HCT116 (cell line): ENCODE measurements around the gene ATG5. TPM values are rescaled to one million over a fixed set of nuclear protein-coding genes. Genes with fewer than 3 reads are reported as not detected.

Source experiments
- ATAC-seq: fragments of 200-7000 bp; cut with Tn5 transposase; 2 replicates; pipeline ENCODE4 v1.9.1; 2020; ENCODE audit warnings: mild to moderate bottlenecking, moderate library complexity
- BruUV-seq: library from RNA; stranded (reverse); fragments of 400-500 nt; replicated peaks from 2 replicates; lab custom pipeline; 2021; lab: Mats Ljungman, UMichigan
- CTCF ChIA-PET: fragments of 300-600 bp; sonication (Branson Sonifier 250); formaldehyde crosslinking; loops from one replicate; lab custom pipeline; 2021; ENCODE audit warnings: antibody characterized with exemption; lab: Charles Lee
- POLR2A ChIA-PET: fragments of 300-600, 350-600 bp; sonication (Branson Sonifier 250); formaldehyde crosslinking; loops from one replicate; lab custom pipeline; 2021; ENCODE audit warnings: antibody characterized with exemption; lab: Charles Lee
- RAD21 ChIA-PET, 2 experiments: fragments of 300-600 bp; sonication (Branson Sonifier 250); formaldehyde crosslinking; loops; one replicate each; lab custom pipeline; 2023; ENCODE audit warnings: low total read pairs in 2 of 2; ENCODE audit not compliant: uncharacterized antibody in 2 of 2, unreplicated experiment in 2 of 2, low non-redundant PET in 1 of 2; lab: Charles Lee
- DNase-seq: peaks from one replicate; pipeline ENCODE4 v3.0.0-alpha.2; 2010; ENCODE audit warnings: low read depth, low spot score
- H2AFZ ChIP-seq: fragments of 200-600 bp; shearing (Covaris generic), sonication (generic); 2 replicates; pipeline ENCODE4 v1.6.1; 2017; ENCODE audit warnings: low read depth, mixed run types, mixed read lengths, antibody characterized with exemption, low read length; ENCODE audit not compliant: poor library complexity, severe bottlenecking
- H3K27ac ChIP-seq: 2 replicates; pipeline ENCODE4 v1.5.1; 2012; ENCODE audit warnings: low read depth, low read length
- H3K27me3 ChIP-seq: fragments of 200-600 bp; sonication (generic); 2 replicates; pipeline ENCODE4 v1.6.1; 2016; ENCODE audit warnings: mixed run types, low read length, mixed read lengths; ENCODE audit not compliant: insufficient read depth
- H3K36me3 ChIP-seq, 2 experiments: fragments of 200-500 bp in 1 of 2; fragments of 200-600 bp in 1 of 2; sonication (Bioruptor generic) in 1 of 2; sonication (generic) in 1 of 2; 2 replicates each; pipeline versions ENCODE4 v1.5.1 to v1.6.1; 2014 to 2016; ENCODE audit warnings: low read length in 2 of 2, inconsistent platforms in 1 of 2, mixed read lengths in 1 of 2, mixed run types in 1 of 2; ENCODE audit not compliant: insufficient read depth in 2 of 2, control insufficient read depth in 1 of 2
- H3K4me1 ChIP-seq, 2 experiments: fragments of 200-600 bp in 1 of 2; sonication (generic) in 1 of 2; 2 replicates each; pipeline versions ENCODE4 v1.5.1 to v1.6.1; 2012 to 2017; ENCODE audit warnings: low read length in 2 of 2, inconsistent platforms in 1 of 2, mild to moderate bottlenecking in 1 of 2, mixed read lengths in 1 of 2, mixed run types in 1 of 2, moderate library complexity in 1 of 2; ENCODE audit not compliant: insufficient read depth in 2 of 2, control insufficient read depth in 1 of 2
- H3K4me2 ChIP-seq: fragments of 200-600 bp; sonication (generic); 2 replicates; pipeline ENCODE4 v1.6.1; 2017; ENCODE audit warnings: mixed run types, low read length, mixed read lengths
- H3K4me3 ChIP-seq, 2 experiments: fragments of 200-600 bp in 1 of 2; sonication (generic) in 1 of 2; replicated peaks in 1 of 2; 2 replicates each; pipeline ENCODE4 v1.5.1; 2011 to 2016; ENCODE audit warnings: low read length in 2 of 2, control low read depth in 1 of 2, low read depth in 1 of 2, mild to moderate bottlenecking in 1 of 2, mixed read lengths in 1 of 2, mixed run types in 1 of 2
- H3K79me2 ChIP-seq: fragments of 200-600 bp; sonication (generic); 2 replicates; pipeline ENCODE4 v1.6.1; 2017; ENCODE audit warnings: mild to moderate bottlenecking, mixed run types, low read length, moderate library complexity, mixed read lengths; ENCODE audit not compliant: insufficient read depth
- H3K9ac ChIP-seq: fragments of 200-600 bp; sonication (generic); 2 replicates; pipeline ENCODE4 v1.6.1; 2016; ENCODE audit warnings: low read length, mixed read lengths
- H3K9me2 ChIP-seq: fragments of 200-600 bp; sonication (generic), shearing (Covaris generic); 2 replicates; pipeline ENCODE4 v1.6.1; 2017; ENCODE audit warnings: mixed run types, mild to moderate bottlenecking, moderate library complexity; ENCODE audit not compliant: insufficient read depth
- H3K9me3 ChIP-seq, 2 experiments: fragments of 200-500 bp in 1 of 2; fragments of 200-600 bp in 1 of 2; sonication (Bioruptor generic) in 1 of 2; sonication (generic) in 1 of 2; 2 replicates each; pipeline ENCODE4 v1.6.1; 2014 to 2017; ENCODE audit warnings: low read length in 2 of 2, mixed read lengths in 2 of 2, inconsistent platforms in 1 of 2, low read depth in 1 of 2, mild to moderate bottlenecking in 1 of 2, mixed run types in 1 of 2, moderate library complexity in 1 of 2; ENCODE audit not compliant: control insufficient read depth in 1 of 2, insufficient read depth in 1 of 2
- H4K20me1 ChIP-seq: fragments of 200-600 bp; sonication (generic), shearing (Covaris generic); 2 replicates; pipeline ENCODE4 v1.6.1; 2017; ENCODE audit warnings: mixed run types, mild to moderate bottlenecking, moderate library complexity; ENCODE audit not compliant: insufficient read depth
- RAD21 ChIP-seq: IDR thresholded peaks from 2 replicates; pipeline ENCODE4 v1.6.1; 2012; ENCODE audit warnings: low read depth, mild to moderate bottlenecking
- REST ChIP-seq: IDR thresholded peaks from 2 replicates; pipeline ENCODE4 v1.6.1; 2012; ENCODE audit warnings: low read depth
- SP1 ChIP-seq: IDR thresholded peaks from 2 replicates; pipeline ENCODE4 v1.6.1; 2012; ENCODE audit warnings: low read depth
- ZNF274 ChIP-seq: fragments of 200-500 bp; sonication (Bioruptor generic); IDR thresholded peaks from 2 replicates; pipeline ENCODE4 v1.6.1; 2014; ENCODE audit warnings: mild to moderate bottlenecking, low read depth, low read length, inconsistent platforms
- intact Hi-C: fragments of 100-400 bp; cut with micrococcal nuclease; formaldehyde crosslinking; loops from 2 replicates; pipeline ENCODE4 v1.10.0; 2022
- total RNA-seq: library from RNA; stranded (reverse); gene quantifications from one replicate; pipeline ENCODE4 v1.2.1, GENCODE V29; 2021; ENCODE audit not compliant: unreplicated experiment

The ATG5 gene
- total RNA-seq, 1 experiment from 2014 or later, result 39.6 TPM

DNA sequence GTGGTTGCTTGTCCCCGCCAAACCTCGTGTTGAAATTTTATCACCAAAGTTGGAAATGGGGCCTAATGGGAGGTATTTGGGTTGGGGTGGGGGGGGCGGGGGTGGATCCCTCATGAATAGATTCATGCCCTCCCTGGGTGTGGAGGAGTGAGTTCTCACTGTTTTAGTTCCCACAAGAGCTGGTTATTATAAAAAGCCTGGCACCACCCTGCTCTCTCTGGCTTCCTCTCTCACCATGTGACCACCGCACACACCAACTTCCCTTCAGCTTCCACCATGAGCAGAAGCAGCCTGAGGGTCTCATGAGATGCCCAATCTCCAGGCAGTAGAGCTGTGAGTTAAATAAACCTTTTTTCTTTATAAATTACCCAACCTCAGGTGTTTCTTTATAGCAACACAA lies 128.1 kb downstream of the ATG5 start:
- Histone ChIP-seq H3K4me1 (peaks cover 43 to 58% of the 10 kb centered on the region in 2 experiments), H3K27me3 (no peaks in the 10 kb centered on the region), H3K79me2 (no peaks in the 10 kb centered on the region), H3K4me3 (no peak overlapping the region), H3K27ac (no peak overlapping the region), H3K4me2 (no peak overlapping the region), H2AFZ (no peak overlapping the region), H3K9me2 (no peaks in the 10 kb centered on the region), H3K9me3 (no peaks in the 10 kb centered on the region), H3K36me3 (peaks cover 0 to 3% of the 10 kb centered on the region in 2 experiments; a peak in 1 of 4 replicates)
- intact Hi-C loops, result no loop called here
- ChIA-PET RAD21 (no interaction called here), CTCF (no interaction called here), POLR2A (no interaction called here)
- no TSS peak for BruUV-seq
- TF ChIP-seq SP1, result no peak
- TF ChIP-seq RAD21, result no peak
- TF ChIP-seq REST, result no peak
- TF ChIP-seq ZNF274, result no peak
- TF ChIP-seq, all 23 proteins: peak for 0
- DNase-seq, result no peak
- no peaks in the 10 kb centered on the region for H4K20me1 ChIP-seq
- no peak overlapping the region for H3K9ac ChIP-seq
- no peak for ATAC-seq
